Measurements from ENCODE around the gene IMPG1.

The IMPG1 gene

GRCh38 chr6:76003113-76003512, 69.3 kb downstream of the IMPG1 start:
- Histone ChIP-seq H3K9ac (ENCODE audit: low read length) (no peak overlapping the region), H3K27ac (ENCODE audit: low read length) (no peak overlapping the region), H3K36me3 (ENCODE audit: control insufficient read depth, low read depth, low read length) (no peaks in the 10 kb centered on the region), H3K9me3 (ENCODE audit: control insufficient read depth, low read depth, low read length) (no peaks in the 10 kb centered on the region), H3K4me1 (ENCODE audit: control insufficient read depth, low read depth, low read length) (no peaks in the 10 kb centered on the region), H3K4me3 (ENCODE audit: low read length) (no peak overlapping the region), H3K27me3 (ENCODE audit: control insufficient read depth, insufficient read depth, low read length) (no peaks in the 10 kb centered on the region)

GRCh38 chr6:76000629-76001028, 71.8 kb downstream of the IMPG1 start:
- Histone ChIP-seq H3K9me3 (ENCODE audit: control insufficient read depth, low read depth, low read length) (no peaks in the 10 kb centered on the region), H3K36me3 (ENCODE audit: control insufficient read depth, low read depth, low read length) (no peaks in the 10 kb centered on the region), H3K9ac (ENCODE audit: low read length) (no peak overlapping the region), H3K4me3 (ENCODE audit: low read length) (no peak overlapping the region), H3K4me1 (ENCODE audit: control insufficient read depth, low read depth, low read length) (no peaks in the 10 kb centered on the region), H3K27ac (ENCODE audit: low read length) (no peak overlapping the region), H3K27me3 (ENCODE audit: control insufficient read depth, insufficient read depth, low read length) (no peaks in the 10 kb centered on the region)

- Histone ChIP-seq H3K4me3 (ENCODE audit: low read length) (no peak overlapping the region), H3K4me1 (ENCODE audit: control insufficient read depth, low read depth, low read length) (peaks cover 17% of the 10 kb centered on the region), H3K36me3 (ENCODE audit: control insufficient read depth, low read depth, low read length) (no peaks in the 10 kb centered on the region), H3K9ac (ENCODE audit: low read length) (no peak overlapping the region), H3K27me3 (ENCODE audit: control insufficient read depth, insufficient read depth, low read length) (no peaks in the 10 kb centered on the region), H3K9me3 (ENCODE audit: control insufficient read depth, low read depth, low read length) (no peaks in the 10 kb centered on the region), H3K27ac (ENCODE audit: low read length) (no peak overlapping the region)
Measured at GRCh38 chr6:75997696-75998095, 74.8 kb downstream of the IMPG1 start.

- Histone ChIP-seq H3K27ac (ENCODE audit: low read length) (peak overlapping the region; percentile 52), H3K9me3 (ENCODE audit: control insufficient read depth, low read depth, low read length) (no peaks in the 10 kb centered on the region), H3K4me1 (ENCODE audit: control insufficient read depth, low read depth, low read length) (peaks cover 26% of the 10 kb centered on the region), H3K9ac (ENCODE audit: low read length) (peak overlapping the region; percentile 44), H3K4me3 (ENCODE audit: low read length) (peak overlapping the region; percentile 54), H3K27me3 (ENCODE audit: control insufficient read depth, insufficient read depth, low read length) (no peaks in the 10 kb centered on the region), H3K36me3 (ENCODE audit: control insufficient read depth, low read depth, low read length) (no peaks in the 10 kb centered on the region)
Measured at GRCh38 chr6:75993236-75994162, 79.0 kb downstream of the IMPG1 start.

- H3K4me1 ChIP-seq (ENCODE audit: control insufficient read depth, low read depth, low read length), result peaks cover 26% of the 10 kb centered on the region
- no peak overlapping the region for H3K27ac ChIP-seq (ENCODE audit: low read length)
Measured at GRCh38 chr6:75991941-75992340, 80.5 kb downstream of the IMPG1 start.

GRCh38 chr6:75986935-75987334, 85.5 kb downstream of the IMPG1 start:
- peaks cover 9% of the 10 kb centered on the region for H3K4me1 ChIP-seq (ENCODE audit: control insufficient read depth, low read depth, low read length)
- H3K9ac ChIP-seq (ENCODE audit: low read length), result no peak overlapping the region
- H3K9me3 ChIP-seq (ENCODE audit: control insufficient read depth, low read depth, low read length), result no peaks in the 10 kb centered on the region
- H3K36me3 ChIP-seq (ENCODE audit: control insufficient read depth, low read depth, low read length), result no peaks in the 10 kb centered on the region
- H3K4me3 ChIP-seq (ENCODE audit: low read length), result no peak overlapping the region
- no peaks in the 10 kb centered on the region for H3K27me3 ChIP-seq (ENCODE audit: control insufficient read depth, insufficient read depth, low read length)
- H3K27ac ChIP-seq (ENCODE audit: low read length), result no peak overlapping the region

More at GRCh38 chr6:75991941-75992340, 80.5 kb downstream of the IMPG1 start:
- H3K36me3 ChIP-seq (ENCODE audit: control insufficient read depth, low read depth, low read length), result no peaks in the 10 kb centered on the region
- H3K4me3 ChIP-seq (ENCODE audit: low read length), result no peak overlapping the region
- H3K9me3 ChIP-seq (ENCODE audit: control insufficient read depth, low read depth, low read length), result no peaks in the 10 kb centered on the region
- no peak overlapping the region for H3K9ac ChIP-seq (ENCODE audit: low read length)
- no peaks in the 10 kb centered on the region for H3K27me3 ChIP-seq (ENCODE audit: control insufficient read depth, insufficient read depth, low read length)

- Histone ChIP-seq H3K4me1 (ENCODE audit: control insufficient read depth, low read depth, low read length) (no peaks in the 10 kb centered on the region), H3K27ac (ENCODE audit: low read length) (no peak overlapping the region), H3K9me3 (ENCODE audit: control insufficient read depth, low read depth, low read length) (no peaks in the 10 kb centered on the region), H3K4me3 (ENCODE audit: low read length) (no peak overlapping the region), H3K27me3 (ENCODE audit: control insufficient read depth, insufficient read depth, low read length) (no peaks in the 10 kb centered on the region), H3K36me3 (ENCODE audit: control insufficient read depth, low read depth, low read length) (no peaks in the 10 kb centered on the region), H3K9ac (ENCODE audit: low read length) (no peak overlapping the region)
Measured at GRCh38 chr6:75975904-75976303, 96.6 kb downstream of the IMPG1 start.

GRCh38 chr6:75970093-75970492, 102.4 kb downstream of the IMPG1 start:
- H3K9ac ChIP-seq (ENCODE audit: low read length), result no peak overlapping the region
- H3K27me3 ChIP-seq (ENCODE audit: control insufficient read depth, insufficient read depth, low read length), result no peaks in the 10 kb centered on the region
- no peaks in the 10 kb centered on the region for H3K4me1 ChIP-seq (ENCODE audit: control insufficient read depth, low read depth, low read length)
- no peak overlapping the region for H3K27ac ChIP-seq (ENCODE audit: low read length)
- no peaks in the 10 kb centered on the region for H3K9me3 ChIP-seq (ENCODE audit: control insufficient read depth, low read depth, low read length)
- H3K36me3 ChIP-seq (ENCODE audit: control insufficient read depth, low read depth, low read length), result no peaks in the 10 kb centered on the region
- no peak overlapping the region for H3K4me3 ChIP-seq (ENCODE audit: low read length)

GRCh38 chr6:75968143-75968542, 104.3 kb downstream of the IMPG1 start:
- Histone ChIP-seq H3K9ac (ENCODE audit: low read length) (no peak overlapping the region), H3K4me1 (ENCODE audit: control insufficient read depth, low read depth, low read length) (peaks cover 7% of the 10 kb centered on the region), H3K27ac (ENCODE audit: low read length) (no peak overlapping the region), H3K36me3 (ENCODE audit: control insufficient read depth, low read depth, low read length) (no peaks in the 10 kb centered on the region), H3K4me3 (ENCODE audit: low read length) (no peak overlapping the region), H3K27me3 (ENCODE audit: control insufficient read depth, insufficient read depth, low read length) (no peaks in the 10 kb centered on the region), H3K9me3 (ENCODE audit: control insufficient read depth, low read depth, low read length) (no peaks in the 10 kb centered on the region)

GRCh38 chr6:75963569-75963968, 108.9 kb downstream of the IMPG1 start:
- Histone ChIP-seq H3K27ac (ENCODE audit: low read length) (no peak overlapping the region), H3K27me3 (ENCODE audit: control insufficient read depth, insufficient read depth, low read length) (no peaks in the 10 kb centered on the region), H3K4me1 (ENCODE audit: control insufficient read depth, low read depth, low read length) (peaks cover 7% of the 10 kb centered on the region), H3K9ac (ENCODE audit: low read length) (no peak overlapping the region), H3K4me3 (ENCODE audit: low read length) (no peak overlapping the region), H3K9me3 (ENCODE audit: control insufficient read depth, low read depth, low read length) (no peaks in the 10 kb centered on the region), H3K36me3 (ENCODE audit: control insufficient read depth, low read depth, low read length) (no peaks in the 10 kb centered on the region)

GRCh38 chr6:75952128-75952527, 120.3 kb downstream of the IMPG1 start:
- H3K9me3 ChIP-seq (ENCODE audit: control insufficient read depth, low read depth, low read length), result no peaks in the 10 kb centered on the region
- no peak overlapping the region for H3K9ac ChIP-seq (ENCODE audit: low read length)
- no peak overlapping the region for H3K4me3 ChIP-seq (ENCODE audit: low read length)
- no peaks in the 10 kb centered on the region for H3K36me3 ChIP-seq (ENCODE audit: control insufficient read depth, low read depth, low read length)
- H3K27me3 ChIP-seq (ENCODE audit: control insufficient read depth, insufficient read depth, low read length), result no peaks in the 10 kb centered on the region
- H3K27ac ChIP-seq (ENCODE audit: low read length), result no peak overlapping the region
- no peaks in the 10 kb centered on the region for H3K4me1 ChIP-seq (ENCODE audit: control insufficient read depth, low read depth, low read length)

- Histone ChIP-seq H3K4me1 (ENCODE audit: control insufficient read depth, low read depth, low read length) (peaks cover 8% of the 10 kb centered on the region), H3K9ac (ENCODE audit: low read length) (no peak overlapping the region)
Measured at GRCh38 chr6:75947935-75948334, 124.5 kb downstream of the IMPG1 start.

More at GRCh38 chr6:75947935-75948334, 124.5 kb downstream of the IMPG1 start:
- Histone ChIP-seq H3K27me3 (ENCODE audit: control insufficient read depth, insufficient read depth, low read length) (no peaks in the 10 kb centered on the region), H3K4me3 (ENCODE audit: low read length) (no peak overlapping the region), H3K9me3 (ENCODE audit: control insufficient read depth, low read depth, low read length) (no peaks in the 10 kb centered on the region), H3K27ac (ENCODE audit: low read length) (no peak overlapping the region), H3K36me3 (ENCODE audit: control insufficient read depth, low read depth, low read length) (no peaks in the 10 kb centered on the region)

All from iPS-18a (cell line).